ENCODE measurements around the gene CNKSR3.

The CNKSR3 gene

DNA sequence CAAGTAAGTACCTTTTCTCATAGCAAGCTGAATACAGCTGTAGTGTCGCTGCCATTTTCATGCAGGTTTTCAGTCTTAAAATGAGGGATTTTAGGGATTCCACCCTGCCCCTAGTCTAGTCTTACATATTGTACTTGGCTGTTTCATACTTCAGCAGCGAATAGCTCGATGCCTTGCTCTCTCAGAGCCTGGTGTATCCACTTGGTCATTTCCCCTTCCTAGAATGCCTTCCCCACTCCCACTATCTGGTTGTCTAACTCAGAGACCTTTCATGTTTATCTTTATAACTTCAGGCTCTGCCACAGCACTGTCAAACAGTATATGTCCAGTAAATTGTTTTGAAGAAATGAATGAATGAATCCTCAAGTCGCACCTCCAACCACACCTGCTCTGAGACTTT lies 132.8 kb downstream of the CNKSR3 start:
- DNase-seq, result no peak

- DNase-seq, result no peak
These were observed 136.5 kb downstream of the CNKSR3 start for GRCh38 chr6:154373971-154374370.

DNA sequence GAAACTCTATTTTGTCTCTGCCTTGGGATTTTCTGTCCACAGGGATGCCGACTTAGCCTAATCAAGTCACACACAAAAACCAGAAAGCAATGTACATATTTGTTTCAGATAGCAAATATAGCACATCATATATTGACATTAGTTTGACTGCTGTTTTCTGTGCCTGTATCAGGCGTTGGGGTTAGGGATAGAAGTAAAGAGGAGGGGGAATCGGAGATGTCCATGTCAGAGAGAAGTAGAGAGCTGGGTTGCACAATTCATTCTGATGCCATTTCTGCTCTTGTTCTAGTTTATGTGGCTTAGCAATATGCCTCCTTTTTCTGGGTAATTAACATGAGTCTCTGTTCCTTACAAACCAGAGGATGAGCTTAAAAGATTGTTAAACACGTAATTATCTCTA lies 139.2 kb downstream of the CNKSR3 start:
- no peak for DNase-seq

- peak; percentile 13 for DNase-seq
These were observed 139.9 kb downstream of the CNKSR3 start for GRCh38 chr6:154370545-154370944.

DNA sequence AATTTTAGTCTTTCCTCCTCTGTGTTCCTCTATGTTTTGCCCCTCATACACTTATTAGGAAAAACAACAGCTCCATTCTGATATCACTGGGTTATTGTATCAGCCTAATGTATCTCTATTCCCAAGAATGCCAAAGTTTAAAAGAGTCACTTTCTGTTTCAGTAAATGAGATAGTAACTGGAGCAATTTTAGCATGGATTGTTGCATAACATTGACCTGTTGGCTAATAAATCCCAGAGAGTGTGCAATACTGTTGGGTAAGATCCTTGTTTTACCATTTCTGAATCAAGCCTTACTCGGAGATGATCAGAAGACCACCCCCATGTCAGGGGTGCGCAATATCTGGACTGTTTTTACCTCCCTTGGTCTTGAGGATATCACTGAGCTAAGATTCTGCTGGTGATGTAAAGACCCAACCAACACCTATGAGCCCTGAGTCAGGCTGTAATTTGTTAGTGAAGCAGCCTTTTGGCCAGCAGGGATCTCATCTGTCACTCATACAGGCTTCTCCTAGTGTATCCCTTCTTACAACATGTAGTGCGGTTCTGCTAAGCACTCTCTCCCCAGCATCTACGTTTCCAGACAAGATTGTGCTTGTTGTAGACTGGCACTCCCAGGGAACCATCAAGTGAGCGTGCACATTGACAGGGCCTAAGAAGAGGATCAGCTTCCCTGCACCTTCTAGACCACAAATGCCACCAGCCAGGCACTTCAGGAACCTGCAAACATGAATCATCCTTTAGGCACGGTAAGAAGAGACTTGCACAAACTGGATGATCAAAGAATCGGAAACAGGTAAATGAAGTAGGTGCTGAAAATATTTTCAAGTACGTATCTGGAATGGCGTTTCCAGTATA lies 142.4 kb downstream of the CNKSR3 start:
- DNase-seq, result peak; percentile 21

GRCh38 chr6:154367336-154367735 lies 143.1 kb downstream of the CNKSR3 start:
- no peak for DNase-seq

- no peak for DNase-seq
These were observed 146.7 kb downstream of the CNKSR3 start for GRCh38 chr6:154363821-154364220.

DNA sequence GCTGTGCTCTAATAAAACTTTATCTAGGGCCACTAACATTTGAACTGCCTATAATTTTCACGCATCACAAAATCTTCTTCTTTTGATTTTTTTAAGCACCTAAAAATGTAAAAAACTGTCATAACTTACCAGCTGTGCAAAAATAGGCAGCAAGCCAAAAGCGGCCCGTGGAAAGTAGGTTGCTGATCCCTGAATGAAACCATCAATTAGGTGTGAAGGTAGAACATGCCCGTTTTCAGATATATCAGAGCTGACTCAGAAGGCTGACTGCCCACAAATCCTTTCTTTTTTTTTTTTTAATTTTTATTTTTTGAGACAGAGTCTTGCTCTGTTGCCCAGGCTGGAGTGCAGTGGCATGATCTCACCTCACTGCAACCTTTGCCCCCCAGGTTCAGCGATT lies 149.0 kb downstream of the CNKSR3 start:
- no peak for DNase-seq

GRCh38 chr6:154360476-154360875 lies 150.0 kb downstream of the CNKSR3 start:
- no peak for DNase-seq

GRCh38 chr6:154359679-154360078 lies 150.8 kb downstream of the CNKSR3 start:
- no peak for DNase-seq

DNA sequence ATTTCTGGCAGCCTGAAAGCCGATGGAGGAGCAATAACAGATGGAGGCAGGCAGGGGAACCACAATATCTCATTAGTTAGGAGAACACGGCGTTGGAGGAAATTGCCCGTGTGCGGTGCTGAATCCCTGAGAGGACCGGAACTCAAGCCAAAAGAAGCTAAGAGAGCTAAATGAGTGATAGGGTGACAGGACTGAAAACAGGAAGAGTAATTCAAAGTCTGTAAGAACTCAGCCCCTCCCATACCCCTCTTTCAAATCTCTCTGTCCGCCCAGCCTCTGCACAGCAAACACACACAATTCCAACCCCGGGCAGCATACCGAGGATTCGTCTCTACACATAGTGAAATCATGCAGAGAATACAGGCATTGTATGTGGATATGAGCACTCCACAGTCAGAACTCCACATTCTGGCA lies 151.3 kb downstream of the CNKSR3 start:
- no peak for DNase-seq

DNA sequence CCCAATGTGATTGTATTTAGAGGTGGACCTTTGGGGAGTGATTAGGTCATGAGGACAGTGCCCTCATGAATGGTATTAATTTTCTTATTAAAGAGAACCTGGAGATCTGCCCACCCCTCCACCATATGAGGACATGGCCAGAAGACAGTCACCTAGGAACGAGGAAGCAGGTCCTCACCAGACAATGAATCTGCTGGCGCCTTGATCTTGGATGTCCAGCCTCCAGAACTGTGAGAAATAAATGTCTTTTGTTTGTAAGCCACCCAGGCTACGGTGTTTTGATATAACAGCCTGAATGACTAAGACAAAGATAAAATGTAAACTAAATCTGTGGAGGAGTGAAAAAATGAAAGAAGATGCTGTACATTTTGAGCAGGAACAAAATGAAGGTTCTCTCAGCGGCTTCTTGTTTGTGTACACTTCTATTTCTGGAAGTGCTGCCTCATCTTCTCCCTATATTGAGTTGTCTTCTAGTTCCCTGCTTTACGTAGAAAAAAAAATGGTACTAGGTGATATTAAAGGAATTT lies 152.4 kb downstream of the CNKSR3 start:
- no peak for DNase-seq

DNA sequence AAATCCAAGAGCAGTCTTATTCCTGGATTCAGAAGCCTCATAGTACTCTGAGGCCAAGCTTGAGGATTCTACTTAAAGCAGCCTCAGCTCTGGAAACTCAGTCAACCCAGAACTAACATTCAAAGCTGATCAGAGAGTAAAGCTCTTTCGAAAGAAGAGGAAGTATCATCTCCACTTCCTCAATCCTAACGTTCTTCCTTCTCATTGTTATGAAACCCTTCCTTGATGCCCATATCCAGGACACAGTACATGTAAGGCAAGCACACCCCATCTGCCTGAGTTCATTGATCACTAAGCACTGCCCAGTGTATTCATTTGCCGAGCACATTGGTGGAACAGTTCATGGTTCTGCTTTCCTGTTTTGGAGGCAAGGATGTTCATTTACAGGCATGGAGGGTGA lies 153.8 kb downstream of the CNKSR3 start, which contains the start of gene IPCEF1:
Gene IPCEF1, minus strand, starts transcription at position 114 of the 400 bp plus-strand sequence. CDS start 90,856 bp downstream, outside the sequence.
- no peak for DNase-seq

DNA sequence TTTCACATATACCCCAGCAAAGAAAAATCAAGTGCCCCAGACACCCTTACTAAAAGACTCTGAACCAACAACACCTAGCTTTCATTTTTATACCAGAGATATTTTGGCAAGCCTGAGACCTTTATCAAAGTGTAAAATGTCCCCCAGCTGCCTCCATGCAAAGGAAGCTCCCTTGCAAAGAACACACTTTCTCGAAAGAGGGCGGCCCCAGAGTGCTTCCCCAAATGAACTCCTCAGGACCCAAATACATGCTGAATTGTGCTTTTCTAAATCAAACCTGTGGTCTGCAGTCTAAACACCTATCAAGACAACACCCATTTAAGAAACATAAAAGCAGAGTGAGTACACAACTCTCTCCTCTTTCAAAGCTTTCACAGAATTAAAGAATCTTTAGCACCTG lies 154.4 kb downstream of the CNKSR3 start:
- DNase-seq, result no peak

GRCh38 chr6:154354265-154354777 lies 156.2 kb downstream of the CNKSR3 start:
- DNase-seq, result no peak

DNA sequence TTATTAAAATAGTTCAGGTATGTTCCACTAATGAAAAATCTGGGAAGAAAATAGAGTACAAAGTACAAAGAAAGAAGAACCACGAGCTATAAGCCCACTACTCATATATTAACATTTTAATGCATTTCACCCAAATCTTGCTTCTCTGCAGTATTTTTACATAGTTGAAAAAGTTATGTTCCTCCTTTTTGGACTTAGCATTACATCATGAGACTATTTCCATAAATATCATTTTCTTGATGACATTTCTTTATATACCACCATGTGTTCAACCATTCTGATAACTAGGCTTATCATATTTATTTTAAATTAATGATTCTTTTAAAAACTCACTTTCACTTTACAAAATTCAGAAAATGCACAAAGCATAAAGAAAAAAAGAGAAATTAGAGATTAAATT lies 156.9 kb downstream of the CNKSR3 start:
- DNase-seq, result no peak

DNA sequence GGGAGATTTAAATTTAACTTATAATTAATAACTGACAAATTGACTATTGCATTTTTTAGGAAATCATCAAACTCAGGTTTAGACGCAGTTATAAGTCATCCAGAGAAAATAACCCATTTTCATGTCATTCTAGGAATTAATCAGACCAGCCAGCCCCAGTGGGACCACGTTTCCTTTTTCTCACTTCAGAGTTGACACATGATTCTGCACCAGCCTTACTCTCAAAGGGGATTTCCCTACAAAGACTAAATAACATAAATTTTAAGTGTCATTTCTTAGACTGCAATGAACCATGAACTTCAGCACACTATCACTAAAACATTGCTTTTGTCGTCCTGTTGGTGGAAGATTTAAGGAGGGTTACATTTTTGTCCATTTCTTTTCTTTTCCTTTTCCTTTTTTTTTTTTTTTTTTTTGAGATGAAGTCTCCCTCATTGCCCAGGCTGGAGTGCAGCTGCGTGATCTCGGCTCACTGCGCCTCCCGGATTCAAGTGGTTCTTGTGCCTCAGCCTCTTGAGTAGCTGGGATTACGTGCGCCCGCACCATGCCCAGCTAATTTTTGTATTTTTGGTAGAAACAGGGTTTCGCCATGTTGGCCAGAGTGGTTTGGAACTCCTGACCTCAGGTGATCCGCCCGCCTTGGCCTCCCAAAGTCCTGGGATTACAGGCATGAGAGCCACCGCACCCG lies 157.4 kb downstream of the CNKSR3 start:
- DNase-seq, result peak; percentile 70

DNA sequence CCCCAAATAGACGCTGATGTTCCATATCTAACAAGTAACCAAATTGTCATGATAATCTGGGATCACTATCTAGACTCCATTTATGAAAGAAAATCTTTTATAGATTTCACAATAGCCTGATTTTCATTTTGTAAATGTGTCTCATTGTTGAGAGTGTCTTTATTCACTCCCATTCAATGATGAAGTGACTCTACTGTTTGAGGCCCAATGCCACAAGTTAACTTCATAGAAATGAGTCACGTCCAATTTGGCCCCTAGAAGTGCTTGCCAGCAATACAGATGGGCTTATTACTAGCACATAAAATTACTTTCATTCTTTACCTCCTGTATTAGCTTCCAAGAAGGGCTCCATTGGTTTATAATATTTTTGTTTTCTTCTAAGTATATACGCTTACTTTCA lies 160.2 kb downstream of the CNKSR3 start:
- no peak for DNase-seq

DNA sequence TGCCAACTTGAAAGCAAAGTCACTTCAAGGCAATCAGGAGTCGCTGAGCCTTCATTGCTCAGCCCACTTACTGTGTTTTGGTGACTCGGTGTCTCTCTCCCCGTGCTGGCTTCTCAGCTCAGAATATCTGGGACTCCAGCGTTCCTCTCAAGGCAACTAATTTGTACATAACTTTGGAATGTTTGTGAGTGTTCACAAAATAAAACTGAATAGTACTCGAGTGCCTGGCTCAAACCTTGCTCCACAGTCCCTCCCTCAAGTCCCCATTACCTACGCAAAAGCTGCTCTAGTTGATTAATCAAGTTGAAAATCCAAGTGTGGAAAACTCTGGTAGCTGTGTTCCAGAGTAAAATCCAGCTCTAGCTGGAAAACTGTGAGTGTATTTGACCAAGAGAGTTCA lies 162.5 kb downstream of the CNKSR3 start:
- no peak for DNase-seq

- no peak for DNase-seq
These were observed 164.7 kb downstream of the CNKSR3 start for GRCh38 chr6:154345811-154346210.

- DNase-seq, result no peak
These were observed 166.8 kb downstream of the CNKSR3 start for GRCh38 chr6:154343473-154344308.

DNA sequence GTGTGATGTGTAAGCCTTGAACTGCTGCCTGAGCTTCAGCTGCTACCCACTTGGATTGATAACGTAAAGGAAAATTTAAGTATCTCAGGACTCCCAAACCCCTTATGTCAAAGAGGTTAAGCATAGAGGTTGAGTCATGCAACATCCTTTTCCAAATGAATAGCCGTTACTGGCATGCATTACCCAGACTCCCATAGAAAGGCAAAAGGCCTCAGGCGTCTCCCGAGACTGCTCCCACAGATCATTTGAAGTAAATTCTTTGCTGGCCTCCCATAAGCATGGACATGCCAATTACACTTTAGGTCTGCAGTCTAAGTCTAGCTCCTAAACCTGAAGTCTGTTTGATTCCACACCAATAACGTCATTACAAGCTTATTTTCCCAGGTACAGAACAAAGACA lies 168.6 kb downstream of the CNKSR3 start:
- no peak for DNase-seq

DNA sequence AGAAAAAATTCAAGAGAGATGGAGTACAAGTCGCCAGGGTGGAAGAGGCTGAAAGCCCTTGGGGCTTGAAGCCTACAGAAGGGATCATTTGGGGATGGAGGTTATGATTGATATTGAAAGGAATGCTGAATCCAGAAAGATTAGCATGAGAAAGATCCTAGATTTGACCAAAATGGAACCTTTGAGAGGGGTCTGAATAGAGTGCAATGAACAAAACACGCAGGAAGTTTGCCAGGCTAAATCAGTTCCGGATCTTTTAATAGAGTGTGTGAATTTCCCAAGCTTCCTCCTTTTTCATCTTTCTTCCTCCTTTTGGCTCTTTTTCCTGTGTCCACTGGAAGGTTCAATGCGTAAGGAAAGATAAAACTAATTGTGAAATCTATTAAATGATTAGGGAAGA lies 169.1 kb downstream of the CNKSR3 start:
- DNase-seq, result no peak

Measured in stimulated activated CD4-positive, alpha-beta T cell treated with anti-CD3 and anti-CD28 coated beads, Interleukin-15, amount 100 ng/mL, for 24 hours (primary cell).